GM12892 (cell line): ENCODE results near the gene FOSL2.

ENCODE experiments used
- POLR2A ChIP-seq: IDR thresholded peaks from 2 replicates; pipeline ENCODE4 v1.6.1; 2011; ENCODE audit warnings: low read depth, low read length, control low read depth
- TAF1 ChIP-seq: IDR thresholded peaks from 2 replicates; pipeline ENCODE4 v1.6.1; 2011; ENCODE audit warnings: low read depth, mild to moderate bottlenecking, control low read depth, low read length, borderline replicate concordance

GRCh38 chr2:28430377-28430765 is 37.7 kb downstream of the FOSL2 start:
- no peak for TF ChIP-seq POLR2A
- no peak for TF ChIP-seq TAF1
